ENCODE results near the gene WIPF3.

WIPF3 gene

GRCh38 chr7:29956487-29956836, 150.2 kb downstream of the WIPF3 start:
- no peak for DNase-seq

DNA sequence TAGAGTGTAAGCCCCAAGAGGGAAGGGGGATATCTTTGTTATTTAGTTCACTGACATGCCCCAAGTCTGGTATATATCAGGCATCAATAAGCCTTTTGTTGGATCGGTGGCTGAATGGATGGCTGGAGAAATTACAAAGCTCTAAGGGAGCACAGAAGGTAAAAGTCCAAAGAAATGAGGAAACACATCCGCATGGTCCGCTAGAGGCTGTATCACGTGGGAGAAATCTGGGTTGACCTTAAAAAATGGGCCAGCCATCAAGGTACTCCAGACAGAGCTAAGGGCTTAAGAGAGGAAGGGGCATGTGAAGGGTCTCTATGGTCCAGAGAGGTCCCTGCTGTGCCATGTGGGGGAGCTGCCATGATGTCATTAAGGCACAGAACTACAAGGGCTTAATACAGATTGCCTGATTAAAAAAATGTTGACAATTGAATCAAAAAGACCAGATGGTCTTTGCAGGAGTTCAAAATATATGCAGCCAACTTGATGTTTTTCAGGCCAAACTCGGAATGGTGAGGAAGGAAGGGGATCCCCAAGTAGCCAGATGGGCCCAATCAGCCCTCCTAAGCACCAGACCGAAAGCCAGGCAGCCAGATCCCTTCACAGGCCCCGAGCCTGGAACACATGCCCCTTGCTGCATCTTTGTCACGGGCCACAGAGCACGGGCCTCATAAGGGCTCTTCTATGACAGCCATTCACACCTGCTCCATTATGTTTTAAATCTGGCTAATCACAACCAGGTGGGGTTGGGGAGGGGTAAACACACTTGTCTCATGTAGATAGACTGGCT, 151.4 kb downstream of the WIPF3 start:
- DNase-seq: peak; percentile 82

- DNase-seq: no peak
These were observed 152.5 kb downstream of the WIPF3 start for GRCh38 chr7:29958667-29959358.

DNA sequence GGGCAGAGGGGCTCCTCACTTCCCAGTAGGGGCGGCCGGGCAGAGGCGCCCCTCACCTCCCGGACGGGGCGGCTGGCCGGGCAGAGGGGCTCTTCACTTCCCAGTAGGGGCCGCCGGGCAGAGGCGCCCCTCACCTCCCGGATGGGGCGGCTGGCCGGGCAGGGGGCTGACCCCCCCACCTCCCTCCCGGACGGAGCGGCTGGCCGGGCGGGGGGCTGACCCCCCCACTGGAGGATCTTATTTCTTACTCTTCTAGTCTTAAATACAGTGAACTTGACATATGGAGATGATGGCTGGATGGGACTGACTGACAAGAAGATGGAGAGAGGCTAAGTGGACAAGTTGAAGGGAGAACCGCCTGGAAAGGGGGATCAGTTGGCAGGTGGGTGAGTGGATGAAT, 155.3 kb downstream of the WIPF3 start:
- peak; percentile 54 for DNase-seq

DNA sequence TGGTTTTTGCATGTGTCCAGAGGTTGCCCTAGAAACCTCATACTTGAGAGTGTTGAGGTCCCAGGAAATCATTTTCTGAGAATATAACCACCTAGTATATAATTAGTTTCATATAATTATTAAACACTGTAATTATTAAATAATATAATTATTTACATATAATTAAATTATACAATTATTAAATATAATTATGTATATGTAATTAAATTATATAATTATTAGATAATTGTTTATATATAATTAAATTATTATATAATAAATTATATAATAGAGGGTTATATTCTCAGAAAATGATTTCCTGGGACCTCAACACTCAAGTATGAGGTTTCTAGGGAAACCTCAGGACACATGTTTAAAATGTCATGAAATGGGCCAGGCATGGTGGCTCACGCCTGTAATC, 155.7 kb downstream of the WIPF3 start:
- DNase-seq: no peak

GRCh38 chr7:29965030-29965429, 158.7 kb downstream of the WIPF3 start:
- DNase-seq: no peak

Data from NCI-H82 (cell line).